HepG2 (cell line): ENCODE measurements around the gene NRN1L. TPM values are rescaled to one million over a fixed set of nuclear protein-coding genes. Genes with fewer than 3 reads are reported as not detected.

Source experiments
- CCAR2 ChIP-seq: fragments of 200-400 bp; formaldehyde crosslinking; optimal IDR thresholded peaks from 2 replicates; pipeline ENCODE3; 2018; ENCODE audit warnings: low read depth, mild to moderate bottlenecking, low read length, moderate library complexity
- FOXP1 ChIP-seq, 2 experiments: fragments of 450-650 bp in 1 of 2; IDR thresholded peaks; 2 replicates each; pipeline ENCODE4 v1.6.1; 2017 to 2018; ENCODE audit warnings: antibody characterized with exemption in 1 of 2
- KLF13 ChIP-seq: sonication (generic); formaldehyde crosslinking; IDR thresholded peaks from 2 replicates; pipeline ENCODE4 v1.4.0; 2020; ENCODE audit warnings: mild to moderate bottlenecking, missing genetic modification reagents
- MAF1 ChIP-seq: sonication (generic); formaldehyde crosslinking; IDR thresholded peaks from 2 replicates; pipeline ENCODE4 v1.5.0; 2020; ENCODE audit warnings: missing genetic modification reagents, borderline replicate concordance
- MEIS2 ChIP-seq: sonication (generic); formaldehyde crosslinking; IDR thresholded peaks from 2 replicates; pipeline ENCODE4 v1.9.0; 2021; ENCODE audit warnings: mild to moderate bottlenecking, missing genetic modification reagents
- MIER3 ChIP-seq: IDR thresholded peaks from 2 replicates; pipeline ENCODE4 v1.6.1; 2016; ENCODE audit warnings: missing compliant biosample characterization, borderline replicate concordance
- NR2C2 ChIP-seq: sonication (generic); formaldehyde crosslinking; IDR thresholded peaks from 2 replicates; pipeline ENCODE4 v1.4.0; 2020; ENCODE audit warnings: missing genetic modification reagents, mild to moderate bottlenecking, moderate library complexity, borderline replicate concordance
- SAP130 ChIP-seq: IDR thresholded peaks from 2 replicates; pipeline ENCODE4 v1.6.1; 2016; ENCODE audit warnings: low read depth
- SIN3B ChIP-seq: fragments of 150-350 bp; IDR thresholded peaks from 2 replicates; pipeline ENCODE4 v1.6.1; 2014; ENCODE audit warnings: low read length
- STAG1 ChIP-seq: sonication (generic); formaldehyde crosslinking; IDR thresholded peaks from 2 replicates; pipeline ENCODE4 v1.4.0; 2020; ENCODE audit warnings: missing genetic modification reagents
- TAF15 ChIP-seq: fragments of 200-400 bp; formaldehyde crosslinking; IDR thresholded peaks from one replicate; pipeline ENCODE4 v1.6.1; 2018; ENCODE audit warnings: mild to moderate bottlenecking, low read depth, low read length; ENCODE audit not compliant: poor library complexity, severe bottlenecking
- ZBTB21 ChIP-seq: sonication (generic); formaldehyde crosslinking; IDR thresholded peaks from 2 replicates; pipeline ENCODE4 v1.4.0; 2020; ENCODE audit warnings: missing genetic modification reagents
- ZNF335 ChIP-seq: sonication (generic); formaldehyde crosslinking; IDR thresholded peaks from 2 replicates; pipeline ENCODE4 v1.4.0; 2020; ENCODE audit warnings: missing genetic modification reagents
- ZNF547 ChIP-seq: sonication (generic); formaldehyde crosslinking; IDR thresholded peaks from 2 replicates; pipeline ENCODE4 v1.5.1; 2020; ENCODE audit warnings: mild to moderate bottlenecking, missing genetic modification reagents
- ZNF674 ChIP-seq: sonication (generic); formaldehyde crosslinking; IDR thresholded peaks from 2 replicates; pipeline ENCODE4 v1.5.0; 2020; ENCODE audit warnings: low read depth, mild to moderate bottlenecking, missing genetic modification reagents
- ZNF788 ChIP-seq: sonication (generic); formaldehyde crosslinking; IDR thresholded peaks from 2 replicates; pipeline ENCODE4 v1.5.0; 2020; ENCODE audit warnings: mild to moderate bottlenecking, missing genetic modification reagents, borderline replicate concordance
- ZNF841 ChIP-seq: sonication (generic); formaldehyde crosslinking; IDR thresholded peaks from 2 replicates; pipeline ENCODE4 v1.8.1; 2023; ENCODE audit warnings: missing genetic modification reagents, borderline replicate concordance
- polyA plus RNA-seq, 8 experiments: library from polyadenylated mRNA; depleted of rRNA in 3 of 8; stranded (reverse) in 7 of 8; unstranded in 1 of 8; fragments of >200 nt; fragmentation: Illumina TruSeq in 4 of 8; extraction: Trizol in 4 of 8; gene quantifications; 2 replicates each; pipeline versions ENCODE4 v1.2.1 to v1.2.3, GENCODE V29; 2011 to 2016; ENCODE audit warnings: low read depth in 4 of 8, missing spikeins in 1 of 8, mixed read lengths in 1 of 8; ENCODE audit not compliant: insufficient read depth in 1 of 8
- total RNA-seq, 5 experiments: library from RNA; depleted of rRNA; stranded (reverse); fragments of >200 nt; fragmentation: Illumina TruSeq; extraction: Trizol; gene quantifications; 2 replicates each; pipeline ENCODE4 v1.2.3, GENCODE V29; 2016; ENCODE audit warnings: low read depth in 1 of 5
- TF ChIP-seq, protein P1 (sequence below): sonication (generic); formaldehyde crosslinking; IDR thresholded peaks from 2 replicates; pipeline ENCODE4 v1.4.0; 2020; ENCODE audit warnings: missing genetic modification reagents
- TF ChIP-seq, protein P2 (sequence below): sonication (generic); formaldehyde crosslinking; IDR thresholded peaks from 2 replicates; pipeline ENCODE4 v1.5.0; 2020; ENCODE audit warnings: mild to moderate bottlenecking, missing genetic modification reagents
- TF ChIP-seq, protein P3 (sequence below): sonication (generic); formaldehyde crosslinking; IDR thresholded peaks from 2 replicates; pipeline ENCODE4 v1.5.0; 2020; ENCODE audit warnings: missing genetic modification reagents, mild to moderate bottlenecking, borderline replicate concordance
- TF ChIP-seq, protein P4 (sequence below): sonication (generic); formaldehyde crosslinking; IDR thresholded peaks from 2 replicates; pipeline ENCODE4 v1.4.0; 2020; ENCODE audit warnings: missing genetic modification reagents, mild to moderate bottlenecking, borderline replicate concordance

NRN1L gene
- total and polyA plus RNA-seq, 2 of the 13 experiments (the other 11 are each of a cell fraction or from before 2014, with no cell fraction given): 0.53 to 1.2 TPM

DNA sequence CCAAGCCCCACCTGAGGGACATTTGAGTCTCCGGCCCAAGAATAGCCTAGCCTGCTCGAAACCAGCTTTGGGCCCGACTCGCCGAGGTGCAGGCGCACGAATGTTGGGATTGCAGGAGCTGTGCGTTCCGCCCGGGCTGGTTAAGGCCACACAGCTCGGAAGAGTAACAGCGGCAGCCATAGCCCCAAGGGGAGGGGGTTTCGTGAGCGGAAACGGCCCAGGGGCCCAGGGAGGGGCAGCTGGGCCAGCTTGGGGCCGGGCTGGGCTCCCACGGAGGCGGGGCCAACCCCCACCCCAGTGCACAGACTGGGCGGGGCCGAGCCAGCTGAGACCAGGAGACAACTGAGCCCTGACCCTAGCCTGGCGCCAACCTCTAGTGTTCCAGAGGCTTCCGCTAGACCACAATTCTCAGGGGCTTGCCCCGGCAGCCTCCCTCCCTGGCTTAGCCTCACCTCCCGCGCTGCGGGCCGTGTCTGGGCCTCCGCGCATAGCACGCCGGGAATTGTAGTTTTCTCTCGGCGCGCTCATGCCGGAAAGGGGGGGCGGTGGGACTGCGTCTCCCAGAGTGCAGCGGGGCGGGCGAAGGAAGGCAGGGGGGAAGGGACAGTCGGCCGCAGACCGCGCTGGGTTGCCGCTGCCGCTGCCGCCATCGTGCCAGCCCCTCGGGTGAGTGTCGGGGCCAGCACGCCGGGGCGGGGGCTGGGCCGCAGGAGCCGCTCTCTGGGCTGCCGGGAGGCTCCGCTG, 38.2 kb upstream of the NRN1L start, which contains the start of gene NUTF2 (continued):
- TF ChIP-seq, protein P1, sequence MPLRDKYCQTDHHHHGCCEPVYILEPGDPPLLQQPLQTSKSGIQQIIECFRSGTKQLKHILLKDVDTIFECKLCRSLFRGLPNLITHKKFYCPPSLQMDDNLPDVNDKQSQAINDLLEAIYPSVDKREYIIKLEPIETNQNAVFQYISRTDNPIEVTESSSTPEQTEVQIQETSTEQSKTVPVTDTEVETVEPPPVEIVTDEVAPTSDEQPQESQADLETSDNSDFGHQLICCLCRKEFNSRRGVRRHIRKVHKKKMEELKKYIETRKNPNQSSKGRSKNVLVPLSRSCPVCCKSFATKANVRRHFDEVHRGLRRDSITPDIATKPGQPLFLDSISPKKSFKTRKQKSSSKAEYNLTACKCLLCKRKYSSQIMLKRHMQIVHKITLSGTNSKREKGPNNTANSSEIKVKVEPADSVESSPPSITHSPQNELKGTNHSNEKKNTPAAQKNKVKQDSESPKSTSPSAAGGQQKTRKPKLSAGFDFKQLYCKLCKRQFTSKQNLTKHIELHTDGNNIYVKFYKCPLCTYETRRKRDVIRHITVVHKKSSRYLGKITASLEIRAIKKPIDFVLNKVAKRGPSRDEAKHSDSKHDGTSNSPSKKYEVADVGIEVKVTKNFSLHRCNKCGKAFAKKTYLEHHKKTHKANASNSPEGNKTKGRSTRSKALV (CRISPR knock-in tag): peak; percentile 13; the same call in 1 of the 2 replicates
- TF ChIP-seq ZNF547 (CRISPR knock-in tag) (peak; percentile 94), TAF15 (peak; percentile 37), CCAR2 (peak; percentile 94), ZNF841 (no peak), ZNF335 (CRISPR knock-in tag) (peak; percentile 85), SIN3B (peak; percentile 60; the same call in 1 of the 2 replicates), MIER3 (peak; percentile 62; the same call in 1 of the 2 replicates), MAF1 (peak; percentile 76; the same call in 1 of the 2 replicates), ZNF674 (CRISPR knock-in tag) (no peak), KLF13 (CRISPR knock-in tag) (peak; percentile 67; the same call in 1 of the 2 replicates), SAP130 (CRISPR knock-in tag) (peak; percentile 92), ZNF788 (CRISPR knock-in tag) (peak; percentile 96), NR2C2 (CRISPR knock-in tag) (peak; percentile 96), STAG1 (CRISPR knock-in tag) (no peak; the same call in 1 of the 2 replicates), ZBTB21 (CRISPR knock-in tag) (no peak; the same call in 1 of the 2 replicates), FOXP1 (IDR thresholded peaks at IDR 0.05) (no peak), FOXP1 (CRISPR knock-in tag; IDR thresholded peaks at IDR 0.05) (peak; percentile 35; the same call in 1 of the 2 replicates), MEIS2 (CRISPR knock-in tag) (peak; percentile 56; the same call in 1 of the 2 replicates)
- TF ChIP-seq, protein P2, sequence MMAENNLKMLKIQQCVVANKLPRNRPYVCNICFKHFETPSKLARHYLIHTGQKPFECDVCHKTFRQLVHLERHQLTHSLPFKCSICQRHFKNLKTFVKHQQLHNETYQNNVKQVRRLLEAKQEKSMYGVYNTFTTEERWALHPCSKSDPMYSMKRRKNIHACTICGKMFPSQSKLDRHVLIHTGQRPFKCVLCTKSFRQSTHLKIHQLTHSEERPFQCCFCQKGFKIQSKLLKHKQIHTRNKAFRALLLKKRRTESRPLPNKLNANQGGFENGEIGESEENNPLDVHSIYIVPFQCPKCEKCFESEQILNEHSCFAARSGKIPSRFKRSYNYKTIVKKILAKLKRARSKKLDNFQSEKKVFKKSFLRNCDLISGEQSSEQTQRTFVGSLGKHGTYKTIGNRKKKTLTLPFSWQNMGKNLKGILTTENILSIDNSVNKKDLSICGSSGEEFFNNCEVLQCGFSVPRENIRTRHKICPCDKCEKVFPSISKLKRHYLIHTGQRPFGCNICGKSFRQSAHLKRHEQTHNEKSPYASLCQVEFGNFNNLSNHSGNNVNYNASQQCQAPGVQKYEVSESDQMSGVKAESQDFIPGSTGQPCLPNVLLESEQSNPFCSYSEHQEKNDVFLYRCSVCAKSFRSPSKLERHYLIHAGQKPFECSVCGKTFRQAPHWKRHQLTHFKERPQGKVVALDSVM: peak; percentile 100
- TF ChIP-seq, protein P3, sequence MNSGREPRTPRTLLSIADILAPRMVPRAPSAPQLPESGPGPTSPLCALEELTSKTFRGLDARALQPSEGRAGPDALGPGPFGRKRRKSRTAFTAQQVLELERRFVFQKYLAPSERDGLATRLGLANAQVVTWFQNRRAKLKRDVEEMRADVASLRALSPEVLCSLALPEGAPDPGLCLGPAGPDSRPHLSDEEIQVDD (CRISPR knock-in tag): 0 out of 2 replicates have a peak, but pooled peaks have one; percentile 32
- TF ChIP-seq, protein P4, sequence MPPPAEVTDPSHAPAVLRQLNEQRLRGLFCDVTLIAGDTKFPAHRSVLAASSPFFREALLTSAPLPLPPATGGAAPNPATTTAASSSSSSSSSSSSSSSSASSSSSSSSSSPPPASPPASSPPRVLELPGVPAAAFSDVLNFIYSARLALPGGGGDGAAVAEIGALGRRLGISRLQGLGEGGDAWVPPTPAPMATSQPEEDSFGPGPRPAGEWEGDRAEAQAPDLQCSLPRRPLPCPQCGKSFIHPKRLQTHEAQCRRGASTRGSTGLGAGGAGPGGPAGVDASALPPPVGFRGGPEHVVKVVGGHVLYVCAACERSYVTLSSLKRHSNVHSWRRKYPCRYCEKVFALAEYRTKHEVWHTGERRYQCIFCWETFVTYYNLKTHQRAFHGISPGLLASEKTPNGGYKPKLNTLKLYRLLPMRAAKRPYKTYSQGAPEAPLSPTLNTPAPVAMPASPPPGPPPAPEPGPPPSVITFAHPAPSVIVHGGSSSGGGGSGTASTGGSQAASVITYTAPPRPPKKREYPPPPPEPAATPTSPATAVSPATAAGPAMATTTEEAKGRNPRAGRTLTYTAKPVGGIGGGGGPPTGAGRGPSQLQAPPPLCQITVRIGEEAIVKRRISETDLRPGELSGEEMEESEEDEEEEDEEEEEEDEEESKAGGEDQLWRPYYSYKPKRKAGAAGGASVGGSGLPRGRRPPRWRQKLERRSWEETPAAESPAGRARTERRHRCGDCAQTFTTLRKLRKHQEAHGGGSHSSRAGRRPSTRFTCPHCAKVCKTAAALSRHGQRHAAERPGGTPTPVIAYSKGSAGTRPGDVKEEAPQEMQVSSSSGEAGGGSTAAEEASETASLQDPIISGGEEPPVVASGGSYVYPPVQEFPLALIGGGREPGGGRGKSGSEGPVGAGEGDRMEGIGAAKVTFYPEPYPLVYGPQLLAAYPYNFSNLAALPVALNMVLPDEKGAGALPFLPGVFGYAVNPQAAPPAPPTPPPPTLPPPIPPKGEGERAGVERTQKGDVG: 0 out of 2 replicates have a peak, but pooled peaks have one; percentile 57
